ENCODE data around the gene TTC16. TPM values are rescaled to one million over a fixed set of nuclear protein-coding genes. Genes with fewer than 3 reads are reported as not detected.

Gene TTC16
- total RNA-seq, 1 donor from 2014 or later, result not detected

- H3K4me1 Mint-ChIP-seq (ENCODE audit: low read depth, unreplicated experiment), result peaks cover 2% of the 10 kb centered on the region
- no peak overlapping the region for H3K4me2 ChIP-seq (ENCODE audit: low read length)
- H3K27ac ChIP-seq (ENCODE audit: low read depth, low read length), result no peak overlapping the region
- no peak for FAIRE-seq
- peaks cover 11% of the 10 kb centered on the region for H3K4me1 ChIP-seq (ENCODE audit: insufficient read depth, low read length)
- no peaks in the 10 kb centered on the region for H3K36me3 ChIP-seq (ENCODE audit: insufficient read depth, low read length)
- peaks cover 2% of the 10 kb centered on the region for H3K9me3 Mint-ChIP-seq (ENCODE audit: unreplicated experiment)
- H3K9me3 ChIP-seq (ENCODE audit: insufficient read depth, low read depth, low read length), result no peaks in the 10 kb centered on the region
- H3K4me3 Mint-ChIP-seq (ENCODE audit: unreplicated experiment), result no peak overlapping the region
- peaks cover 5% of the 10 kb centered on the region for H4K20me1 ChIP-seq (ENCODE audit: insufficient read depth, low read length)
- peaks cover 6% of the 10 kb centered on the region for H3K79me2 ChIP-seq (ENCODE audit: insufficient read depth, low read length)
- H3K27ac Mint-ChIP-seq (ENCODE audit: unreplicated experiment), result no peak overlapping the region
- peaks cover 8% of the 10 kb centered on the region for H3K27me3 Mint-ChIP-seq (ENCODE audit: low read depth, unreplicated experiment)
- H3K4me3 ChIP-seq (ENCODE audit: insufficient read depth, low read depth, low read length), result no peak overlapping the region
- no peaks in the 10 kb centered on the region for H3K36me3 Mint-ChIP-seq (ENCODE audit: low read depth, unreplicated experiment)
- DNase-seq (ENCODE audit: low read depth), result no peak
- H2AFZ ChIP-seq (ENCODE audit: low read depth, low read length), result no peak overlapping the region
- H3K9ac ChIP-seq (ENCODE audit: low read length), result no peak overlapping the region
- no peak for TF ChIP-seq EZH2 (IDR thresholded peaks at IDR 0.05; ENCODE audit: insufficient read depth, low read length)
- no peak for TF ChIP-seq CTCF (IDR thresholded peaks at IDR 0.05; ENCODE audit: insufficient read depth, low read depth, low read length)
- no peaks in the 10 kb centered on the region for H3K27me3 ChIP-seq (ENCODE audit: insufficient read depth, low read length)
Observed at GRCh38 chr9:127731938-127732337, 16.1 kb downstream of the TTC16 start.

GRCh38 chr9:127732444-127732843 is 16.6 kb downstream of the TTC16 start:
- Mint-ChIP-seq H3K9me3 (ENCODE audit: unreplicated experiment) (peaks cover 2% of the 10 kb centered on the region), H3K4me1 (ENCODE audit: low read depth, unreplicated experiment) (peaks cover 2% of the 10 kb centered on the region), H3K27me3 (ENCODE audit: low read depth, unreplicated experiment) (peaks cover 8% of the 10 kb centered on the region), H3K4me3 (ENCODE audit: unreplicated experiment) (no peak overlapping the region), H3K36me3 (ENCODE audit: low read depth, unreplicated experiment) (no peaks in the 10 kb centered on the region), H3K27ac (ENCODE audit: unreplicated experiment) (no peak overlapping the region)
- no peak overlapping the region for H3K4me3 ChIP-seq (ENCODE audit: insufficient read depth, low read depth, low read length)
- H4K20me1 ChIP-seq (ENCODE audit: insufficient read depth, low read length), result peaks cover 5% of the 10 kb centered on the region
- FAIRE-seq (no peak), DNase-seq (ENCODE audit: low read depth) (no peak)
- peaks cover 11% of the 10 kb centered on the region for H3K4me1 ChIP-seq (ENCODE audit: insufficient read depth, low read length)
- TF ChIP-seq CTCF (IDR thresholded peaks at IDR 0.05; ENCODE audit: insufficient read depth, low read depth, low read length) (no peak), EZH2 (IDR thresholded peaks at IDR 0.05; ENCODE audit: insufficient read depth, low read length) (no peak)
- no peak overlapping the region for H3K9ac ChIP-seq (ENCODE audit: low read length)
- no peak overlapping the region for H3K27ac ChIP-seq (ENCODE audit: low read depth, low read length)
- H2AFZ ChIP-seq (ENCODE audit: low read depth, low read length), result no peak overlapping the region
- H3K27me3 ChIP-seq (ENCODE audit: insufficient read depth, low read length), result no peaks in the 10 kb centered on the region
- H3K79me2 ChIP-seq (ENCODE audit: insufficient read depth, low read length), result peaks cover 6% of the 10 kb centered on the region
- no peak overlapping the region for H3K4me2 ChIP-seq (ENCODE audit: low read length)
- no peaks in the 10 kb centered on the region for H3K36me3 ChIP-seq (ENCODE audit: insufficient read depth, low read length)
- no peaks in the 10 kb centered on the region for H3K9me3 ChIP-seq (ENCODE audit: insufficient read depth, low read depth, low read length)

- Histone ChIP-seq H3K9ac (ENCODE audit: low read length) (no peak overlapping the region), H3K27me3 (ENCODE audit: insufficient read depth, low read length) (no peaks in the 10 kb centered on the region), H3K9me3 (ENCODE audit: insufficient read depth, low read depth, low read length) (no peaks in the 10 kb centered on the region), H3K36me3 (ENCODE audit: insufficient read depth, low read length) (no peaks in the 10 kb centered on the region), H3K27ac (ENCODE audit: low read depth, low read length) (no peak overlapping the region), H3K4me2 (ENCODE audit: low read length) (no peak overlapping the region), H3K4me1 (ENCODE audit: insufficient read depth, low read length) (peaks cover 11% of the 10 kb centered on the region), H4K20me1 (ENCODE audit: insufficient read depth, low read length) (peaks cover 5% of the 10 kb centered on the region), H3K4me3 (ENCODE audit: insufficient read depth, low read depth, low read length) (no peak overlapping the region), H2AFZ (ENCODE audit: low read depth, low read length) (no peak overlapping the region), H3K79me2 (ENCODE audit: insufficient read depth, low read length) (peaks cover 6% of the 10 kb centered on the region)
- DNase-seq (ENCODE audit: low read depth) (no peak), FAIRE-seq (no peak)
- no peak for TF ChIP-seq CTCF (IDR thresholded peaks at IDR 0.05; ENCODE audit: insufficient read depth, low read depth, low read length)
- no peak for TF ChIP-seq EZH2 (IDR thresholded peaks at IDR 0.05; ENCODE audit: insufficient read depth, low read length)
- peaks cover 2% of the 10 kb centered on the region for H3K9me3 Mint-ChIP-seq (ENCODE audit: unreplicated experiment)
- no peak overlapping the region for H3K27ac Mint-ChIP-seq (ENCODE audit: unreplicated experiment)
- peaks cover 9% of the 10 kb centered on the region for H3K27me3 Mint-ChIP-seq (ENCODE audit: low read depth, unreplicated experiment)
- no peaks in the 10 kb centered on the region for H3K36me3 Mint-ChIP-seq (ENCODE audit: low read depth, unreplicated experiment)
- H3K4me1 Mint-ChIP-seq (ENCODE audit: low read depth, unreplicated experiment), result peaks cover 2% of the 10 kb centered on the region
- H3K4me3 Mint-ChIP-seq (ENCODE audit: unreplicated experiment), result peak overlapping the region; percentile 82
Observed at GRCh38 chr9:127733614-127734013, 17.7 kb downstream of the TTC16 start.
